Activated CD8-positive, alpha-beta memory T cell treated with anti-CD3 and anti-CD28 coated beads for 36 hours (primary cell): ENCODE results near the gene ADAM12. TPM values are rescaled to one million over a fixed set of nuclear protein-coding genes. Genes with fewer than 3 reads are reported as not detected.

Experiments used
- CTCF ChIA-PET: fragments of 350-600 bp; sonication (Branson Sonifier 250); formaldehyde crosslinking; loops from one replicate; lab custom pipeline; 2021; ENCODE audit warnings: antibody characterized with exemption; lab: Charles Lee
- POLR2A ChIA-PET: fragments of 350-600 bp; sonication (Branson Sonifier 250); formaldehyde crosslinking; loops from one replicate; lab custom pipeline; 2021; ENCODE audit warnings: antibody characterized with exemption; lab: Charles Lee
- total RNA-seq, 2 experiments: library from RNA; stranded (reverse); gene quantifications; one replicate each; pipeline ENCODE4 v1.2.3, GENCODE V29; 2021

ADAM12 gene
- total RNA-seq, 2 experiments from 2014 or later: 0.15 to 0.32 TPM

- POLR2A ChIA-PET: no interaction called here
Measured at GRCh38 chr10:126165874-126166273, 222.4 kb downstream of the ADAM12 start.

GRCh38 chr10:126163506-126163905, 224.8 kb downstream of the ADAM12 start:
- POLR2A ChIA-PET: no interaction called here
- CTCF ChIA-PET: no interaction called here

More at GRCh38 chr10:126165874-126166273, 222.4 kb downstream of the ADAM12 start:
- CTCF ChIA-PET: no interaction called here

GRCh38 chr10:126161691-126162090, 226.6 kb downstream of the ADAM12 start:
- ChIA-PET CTCF (no interaction called here), POLR2A (no interaction called here)

- ChIA-PET CTCF (no interaction called here), POLR2A (no interaction called here)
Measured at GRCh38 chr10:126160971-126161630, 227.2 kb downstream of the ADAM12 start.

- ChIA-PET CTCF (no interaction called here), POLR2A (no interaction called here)
Measured at GRCh38 chr10:126160571-126160970, 227.7 kb downstream of the ADAM12 start.

GRCh38 chr10:126158133-126158892, 230.0 kb downstream of the ADAM12 start:
- CTCF ChIA-PET: no interaction called here
- POLR2A ChIA-PET: no interaction called here

GRCh38 chr10:126157189-126157588, 231.1 kb downstream of the ADAM12 start:
- ChIA-PET POLR2A (no interaction called here), CTCF (no interaction called here)

- ChIA-PET POLR2A (no interaction called here), CTCF (no interaction called here)
Measured at GRCh38 chr10:126156503-126156902, 231.8 kb downstream of the ADAM12 start.

- CTCF ChIA-PET: no interaction called here
Measured at GRCh38 chr10:126156012-126156411, 232.3 kb downstream of the ADAM12 start.

GRCh38 chr10:126155528-126155927, 232.7 kb downstream of the ADAM12 start:
- POLR2A ChIA-PET: no interaction called here
- CTCF ChIA-PET: no interaction called here

More at GRCh38 chr10:126156012-126156411, 232.3 kb downstream of the ADAM12 start:
- POLR2A ChIA-PET: no interaction called here

GRCh38 chr10:126153711-126154628, 234.3 kb downstream of the ADAM12 start:
- POLR2A ChIA-PET: no interaction called here
- CTCF ChIA-PET: no interaction called here

GRCh38 chr10:126147866-126148587, 240.2 kb downstream of the ADAM12 start:
- ChIA-PET CTCF (interaction anchor here (0.6 kb wide), 1 partner anchor 1211 kb away, joined by 3 read pairs; no protein-coding TSS in a partner anchor), POLR2A (no interaction called here)

GRCh38 chr10:126146771-126147170, 241.5 kb downstream of the ADAM12 start:
- ChIA-PET CTCF (no interaction called here), POLR2A (no interaction called here)

- CTCF ChIA-PET: no interaction called here
Measured at GRCh38 chr10:126143117-126143516, 245.2 kb downstream of the ADAM12 start.

GRCh38 chr10:126140746-126141273, 247.5 kb downstream of the ADAM12 start:
- POLR2A ChIA-PET: no interaction called here
- CTCF ChIA-PET: no interaction called here

More at GRCh38 chr10:126143117-126143516, 245.2 kb downstream of the ADAM12 start:
- POLR2A ChIA-PET: no interaction called here

- ChIA-PET CTCF (no interaction called here), POLR2A (no interaction called here)
Measured at GRCh38 chr10:126137562-126138221, 250.6 kb downstream of the ADAM12 start.

- ChIA-PET CTCF (no interaction called here), POLR2A (no interaction called here)
Measured at GRCh38 chr10:126135941-126136595, 252.2 kb downstream of the ADAM12 start.

- ChIA-PET CTCF (no interaction called here), POLR2A (no interaction called here)
Measured at GRCh38 chr10:126135177-126135576, 253.1 kb downstream of the ADAM12 start.
